Endodermal cell (in vitro differentiated cells): ENCODE data around the gene RNFT2. TPM values are rescaled to one million over a fixed set of nuclear protein-coding genes. Genes with fewer than 3 reads are reported as not detected.

Experiments used
- DNase-seq: peaks from one replicate; pipeline ENCODE4 v3.0.0-alpha.2; 2017
- H3K27ac ChIP-seq: 2 replicates; pipeline ENCODE4 v1.5.1; 2013; ENCODE audit warnings: mild to moderate bottlenecking, low read depth, low read length, moderate library complexity
- H3K27me3 ChIP-seq: 2 replicates; pipeline ENCODE4 v1.6.1; 2013; ENCODE audit warnings: mild to moderate bottlenecking, low read length, moderate library complexity; ENCODE audit not compliant: insufficient read depth, control insufficient read depth, poor library complexity, severe bottlenecking
- H3K36me3 ChIP-seq: 2 replicates; pipeline ENCODE4 v1.7.0; 2013; ENCODE audit warnings: mild to moderate bottlenecking, low read length, moderate library complexity; ENCODE audit not compliant: control insufficient read depth, insufficient read depth
- H3K4me1 ChIP-seq: one replicate; pipeline ENCODE4 v1.7.0; 2013; ENCODE audit warnings: low read length; ENCODE audit not compliant: control insufficient read depth, insufficient read depth
- H3K4me3 ChIP-seq: 2 replicates; pipeline ENCODE4 v1.5.1; 2013; ENCODE audit warnings: mild to moderate bottlenecking, low read length, moderate library complexity
- H3K9ac ChIP-seq: 2 replicates; pipeline ENCODE4 v1.6.1; 2013; ENCODE audit warnings: mild to moderate bottlenecking, low read length, moderate library complexity; ENCODE audit not compliant: poor library complexity, severe bottlenecking; ENCODE audit errors: extremely low read depth
- H3K9me3 ChIP-seq: 2 replicates; pipeline ENCODE4 v1.6.1; 2013; ENCODE audit warnings: mild to moderate bottlenecking, low read length, moderate library complexity; ENCODE audit not compliant: control insufficient read depth
- H3K27ac Mint-ChIP-seq: 2 replicates; pipeline ENCODE4 v1.8.0; 2020; ENCODE audit warnings: mixed read lengths
- H3K27me3 Mint-ChIP-seq: 2 replicates; pipeline ENCODE4 v1.8.0; 2021; ENCODE audit warnings: mild to moderate bottlenecking, mixed read lengths; ENCODE audit not compliant: insufficient read depth
- H3K36me3 Mint-ChIP-seq: 2 replicates; pipeline ENCODE4 v1.8.0; 2020; ENCODE audit warnings: low read depth, mixed read lengths
- H3K4me1 Mint-ChIP-seq: 2 replicates; pipeline ENCODE4 v1.8.0; 2020; ENCODE audit warnings: mixed read lengths
- H3K4me3 Mint-ChIP-seq: 2 replicates; pipeline ENCODE4 v1.8.0; 2020; ENCODE audit warnings: mild to moderate bottlenecking, moderate library complexity, mixed read lengths
- H3K9me3 Mint-ChIP-seq: 2 replicates; pipeline ENCODE4 v1.8.0; 2020; ENCODE audit warnings: mild to moderate bottlenecking, mixed read lengths
- WGBS, 2 experiments: methylation state at CpG; one replicate each; pipeline versions ENCODE4 v1.1.5 to v1.1.7; 2013; ENCODE audit warnings: missing lambda C conversion rate in 2 of 2, mixed read lengths in 1 of 2; ENCODE audit not compliant: insufficient coverage in 1 of 2, insufficient read length in 1 of 2; 5-methylcytosine and 5-hydroxymethylcytosine counted together
- total RNA-seq, 2 donors: library from RNA; stranded (reverse); fragmentation: NEBNext Ultra II Directional in 1 of 2; extraction: Animal tissue kit (Norgen Biotek cat#: 25700) in 1 of 2; gene quantifications; 2 replicates in 1 of 2; 3 replicates in 1 of 2; pipeline ENCODE4 v1.2.1, GENCODE V29; 2021
- TF ChIP-seq, protein P1 (sequence below): fragments of 200-600 bp; sonication (generic); conservative IDR thresholded peaks from 2 replicates; pipeline ENCODE4 v1.5.0; 2021; ENCODE audit warnings: antibody characterized with exemption, mild to moderate bottlenecking

The RNFT2 gene
- total RNA-seq, 2 donors from 2014 or later: 28.0 to 51.2 TPM

DNA sequence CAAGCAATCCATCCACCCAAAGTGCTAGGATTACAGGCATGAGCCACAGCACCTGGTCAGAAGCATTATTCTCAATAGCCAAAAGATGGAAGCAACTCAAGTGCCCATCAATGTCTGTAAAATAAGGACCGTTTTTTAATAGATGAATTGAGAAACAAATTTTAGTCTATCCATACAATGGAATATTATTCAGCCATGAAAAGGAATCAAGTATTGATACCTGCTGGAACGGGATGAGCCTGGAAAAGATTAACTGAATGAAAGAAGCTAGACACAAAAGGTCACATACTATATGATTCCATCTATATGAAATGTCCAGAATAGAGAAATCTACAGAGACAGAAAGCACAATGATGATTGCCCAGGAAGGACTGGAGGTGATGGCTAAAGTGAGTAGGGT, 163.5 kb downstream of the RNFT2 start:
- Histone ChIP-seq H3K9ac (no peak overlapping the region), H3K4me1 (no peaks in the 10 kb centered on the region), H3K36me3 (no peaks in the 10 kb centered on the region), H3K27ac (no peak overlapping the region), H3K4me3 (no peak overlapping the region), H3K9me3 (no peaks in the 10 kb centered on the region), H3K27me3 (peaks cover 6% of the 10 kb centered on the region)
- 89% methylated on average over 2 of the region's 2 CpGs; no CpG with 5 or more reads in 1 of the 2 experiments for WGBS, 2 experiments
- no peak overlapping the region for H3K4me3 Mint-ChIP-seq
- no peaks in the 10 kb centered on the region for H3K9me3 Mint-ChIP-seq
- TF ChIP-seq, protein P1, sequence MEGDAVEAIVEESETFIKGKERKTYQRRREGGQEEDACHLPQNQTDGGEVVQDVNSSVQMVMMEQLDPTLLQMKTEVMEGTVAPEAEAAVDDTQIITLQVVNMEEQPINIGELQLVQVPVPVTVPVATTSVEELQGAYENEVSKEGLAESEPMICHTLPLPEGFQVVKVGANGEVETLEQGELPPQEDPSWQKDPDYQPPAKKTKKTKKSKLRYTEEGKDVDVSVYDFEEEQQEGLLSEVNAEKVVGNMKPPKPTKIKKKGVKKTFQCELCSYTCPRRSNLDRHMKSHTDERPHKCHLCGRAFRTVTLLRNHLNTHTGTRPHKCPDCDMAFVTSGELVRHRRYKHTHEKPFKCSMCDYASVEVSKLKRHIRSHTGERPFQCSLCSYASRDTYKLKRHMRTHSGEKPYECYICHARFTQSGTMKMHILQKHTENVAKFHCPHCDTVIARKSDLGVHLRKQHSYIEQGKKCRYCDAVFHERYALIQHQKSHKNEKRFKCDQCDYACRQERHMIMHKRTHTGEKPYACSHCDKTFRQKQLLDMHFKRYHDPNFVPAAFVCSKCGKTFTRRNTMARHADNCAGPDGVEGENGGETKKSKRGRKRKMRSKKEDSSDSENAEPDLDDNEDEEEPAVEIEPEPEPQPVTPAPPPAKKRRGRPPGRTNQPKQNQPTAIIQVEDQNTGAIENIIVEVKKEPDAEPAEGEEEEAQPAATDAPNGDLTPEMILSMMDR: no peak
- no peaks in the 10 kb centered on the region for H3K4me1 Mint-ChIP-seq
- DNase-seq: no peak
- H3K36me3 Mint-ChIP-seq: no peaks in the 10 kb centered on the region
- H3K27me3 Mint-ChIP-seq: peaks cover 22% of the 10 kb centered on the region
- H3K27ac Mint-ChIP-seq: no peak overlapping the region

Other genes with a start within 250 kb of the RNFT2 start
- 1 to 10 TPM in 1 of 2 donors, under 1 TPM in 1; 0.80 to 1.4 TPM for gene MAP1LC3B2, start 178.9 kb upstream of the RNFT2 start, total RNA-seq
- gene SPRING1, start 246 bp upstream of the RNFT2 start, total RNA-seq: 100 to 1,000 TPM in 1 of 2 donors, 10 to 100 TPM in 1; 81.7 to 108 TPM
- 1 to 10 TPM; 1.4 to 1.6 TPM for gene HRK, start 143.1 kb downstream of the RNFT2 start, total RNA-seq
- 10 to 100 TPM; 26.1 to 34.7 TPM for gene FBXW8, start 172.6 kb downstream of the RNFT2 start, total RNA-seq